OCI-LY7 (cell line): ENCODE results near the gene TMLHE.
"Not testable (repeated sequence)": the region's sequence is repeated elsewhere in the genome, so short reads cannot be mapped to it uniquely, and the experiment has no call there.

Source experiments
- CTCF ChIP-seq: fragments of 200-600 bp; sonication (generic); conservative IDR thresholded peaks from 2 replicates; pipeline ENCODE4 v1.5.1; 2014; ENCODE audit warnings: mild to moderate bottlenecking, antibody characterized with exemption, low read length, moderate library complexity, mixed read lengths
- EZH2phosphoT487 ChIP-seq: fragments of 200-600 bp; sonication (generic); IDR thresholded peaks from 2 replicates; pipeline ENCODE4 v1.6.1; 2018; ENCODE audit warnings: low read depth, borderline replicate concordance, mild to moderate bottlenecking, mixed run types, antibody characterized with exemption, low read length, moderate library complexity, mixed read lengths

- TF ChIP-seq CTCF, EZH2phosphoT487: not testable (repeated sequence)
Measured at GRCh38 chrX:155466269-155466938, 146.3 kb downstream of the TMLHE start.
